Sigmoid colon (tissue), 7 donors: ENCODE data around the gene ETS1. TPM values are rescaled to one million over a fixed set of nuclear protein-coding genes. Genes with fewer than 3 reads are reported as not detected.

Experiments used
- DNase-seq: peaks from one replicate; pipeline ENCODE4 v3.0.0-alpha.2; 2019
- H3K27ac ChIP-seq, 4 donors: fragments of 200-600 bp; sonication (generic); one replicate each; pipeline ENCODE4 v1.5.1; 2016 to 2019; ENCODE audit warnings: mild to moderate bottlenecking in 1 of 4
- H3K27me3 ChIP-seq, 3 donors: fragments of 200-600 bp; sonication (generic); one replicate each; pipeline ENCODE4 v1.5.1; 2019; ENCODE audit warnings: mild to moderate bottlenecking in 1 of 3
- H3K36me3 ChIP-seq, 4 donors: fragments of 200-600 bp; sonication (generic); one replicate each; pipeline ENCODE4 v1.5.1; 2016 to 2019
- H3K4me1 ChIP-seq, 4 donors: fragments of 200-600 bp; sonication (generic); one replicate each; pipeline ENCODE4 v1.5.1; 2017 to 2019
- H3K4me3 ChIP-seq, 4 donors: fragments of 200-600 bp; sonication (generic); one replicate each; pipeline ENCODE4 v1.5.1; 2017 to 2019; ENCODE audit warnings: mild to moderate bottlenecking in 2 of 4, moderate library complexity in 1 of 4
- H3K9me3 ChIP-seq, 4 donors: fragments of 200-600 bp in 3 of 4; sonication (generic) in 3 of 4; one replicate each; pipeline versions ENCODE4 v1.5.1 to v1.6.1; 2013 to 2019
- CTCF ChIP-seq, 4 experiments: fragments of 450-650 bp in 3 of 4; fragments of 200-600 bp in 1 of 4; IDR thresholded peaks; one replicate each; pipeline ENCODE4 v1.5.1; 2016 to 2019; ENCODE audit warnings: antibody characterized with exemption in 4 of 4, mild to moderate bottlenecking in 3 of 4, moderate library complexity in 2 of 4
- EP300 ChIP-seq, 4 donors: sonication (generic); formaldehyde crosslinking; IDR thresholded peaks; one replicate each; pipeline ENCODE4 v1.6.1; 2017; ENCODE audit warnings: antibody characterized with exemption in 4 of 4
- POLR2A ChIP-seq, 2 donors: fragments of 450-650 bp; IDR thresholded peaks; one replicate each; pipeline ENCODE4 v1.6.1; 2016; ENCODE audit warnings: antibody characterized with exemption in 2 of 2, mild to moderate bottlenecking in 2 of 2, moderate library complexity in 2 of 2
- POLR2AphosphoS5 ChIP-seq, 4 donors: sonication (generic); formaldehyde crosslinking; IDR thresholded peaks; one replicate each; pipeline ENCODE4 v1.6.1; 2017; ENCODE audit warnings: antibody characterized with exemption in 4 of 4
- WGBS, 2 donors: extraction: QIAGEN DNeasy Blood & Tissue Kit; methylation state at CpG; one replicate each; pipeline ENCODE4 v1.1.7; 2013; 5-methylcytosine and 5-hydroxymethylcytosine counted together
- intact Hi-C: fragments of 100-400 bp; cut with DNase I; formaldehyde crosslinking; loops from one replicate; pipeline ENCODE4 v1.15.1; 2023
- polyA plus RNA-seq, 3 donors: library from polyadenylated mRNA; stranded (reverse); fragments of 200-250 nt; gene quantifications; one replicate each; pipeline ENCODE4 v1.2.3, GENCODE V29; 2013
- total RNA-seq, 4 donors: library from RNA; depleted of rRNA; stranded (reverse); fragments of >200 nt; gene quantifications; one replicate each; pipeline ENCODE4 v1.1.0, GENCODE V29; 2016
- donor health status: healthy with polysubstance abuse.
- donor health status: Bipolar disorder and iron deficiency.
- donor health status: healthy.

Gene ETS1
- total and polyA plus RNA-seq, 7 donors: 12.5 to 122 (median 24.6) TPM

GRCh38 chr11:128627666-128628324, 40.4 kb upstream of the ETS1 start:
- Histone ChIP-seq H3K9me3 (no peaks in the 10 kb centered on the region), H3K27ac (no peak overlapping the region), H3K27me3 (no peaks in the 10 kb centered on the region), H3K4me3 (no peak overlapping the region), H3K4me1 (peaks cover 0 to 12% (median 3%) of the 10 kb centered on the region in 4 donors), H3K36me3 (no peaks in the 10 kb centered on the region)
- no peak for TF ChIP-seq EP300 (IDR thresholded peaks at IDR 0.05)
- no peak for TF ChIP-seq POLR2AphosphoS5 (IDR thresholded peaks at IDR 0.05)
- TF ChIP-seq CTCF (IDR thresholded peaks at IDR 0.05): no peak
- intact Hi-C loops: loop anchor here (10.0 kb wide), 1 partner anchor 103 kb away; no protein-coding TSS in a partner anchor
- 73 to 78% methylated on average over 7 of the region's 7 CpGs for WGBS, 2 donors
- no peak for DNase-seq

- DNase-seq: no peak
Observed at GRCh38 chr11:128626913-128627665, 39.7 kb upstream of the ETS1 start.

GRCh38 chr11:128625746-128626145, 38.4 kb upstream of the ETS1 start:
- DNase-seq: no peak
- Histone ChIP-seq H3K27me3 (no peaks in the 10 kb centered on the region), H3K4me3 (no peak overlapping the region), H3K36me3 (no peaks in the 10 kb centered on the region), H3K9me3 (no peaks in the 10 kb centered on the region), H3K27ac (no peak overlapping the region), H3K4me1 (peaks cover 0 to 8% (median 2%) of the 10 kb centered on the region in 4 donors)
- WGBS, 2 donors: 85 to 93% methylated on average over 2 of the region's 2 CpGs
- intact Hi-C loops: loop anchor here (10.0 kb wide), 1 partner anchor 101 kb away; no protein-coding TSS in a partner anchor
- TF ChIP-seq POLR2A (IDR thresholded peaks at IDR 0.05): no peak

More at GRCh38 chr11:128626913-128627665, 39.7 kb upstream of the ETS1 start:
- no peak overlapping the region for H3K27ac ChIP-seq
- H3K4me1 ChIP-seq: peaks cover 0 to 12% (median 3%) of the 10 kb centered on the region in 4 donors
- no peaks in the 10 kb centered on the region for H3K9me3 ChIP-seq
- H3K36me3 ChIP-seq: no peaks in the 10 kb centered on the region
- H3K27me3 ChIP-seq: no peaks in the 10 kb centered on the region
- WGBS, 2 donors: 88 to 91% methylated on average over 16 of the region's 16 CpGs
- intact Hi-C loops: loop anchor here (10.0 kb wide), 1 partner anchor 102 kb away; no protein-coding TSS in a partner anchor
- H3K4me3 ChIP-seq: no peak overlapping the region
- TF ChIP-seq POLR2A (IDR thresholded peaks at IDR 0.05): no peak
- no peak for TF ChIP-seq POLR2AphosphoS5 (IDR thresholded peaks at IDR 0.05)
- TF ChIP-seq EP300 (IDR thresholded peaks at IDR 0.05): no peak
- TF ChIP-seq CTCF (IDR thresholded peaks at IDR 0.05): no peak

GRCh38 chr11:128625326-128625725, 38.0 kb upstream of the ETS1 start:
- DNase-seq: no peak
- no peak overlapping the region for H3K4me3 ChIP-seq
- WGBS, 2 donors: 68 to 92% methylated on average over 8 of the region's 8 CpGs
- peaks cover 0 to 4% (median 0%) of the 10 kb centered on the region in 4 donors for H3K4me1 ChIP-seq
- intact Hi-C loops: loop anchor here (10.0 kb wide), 1 partner anchor 101 kb away; no protein-coding TSS in a partner anchor
- no peak overlapping the region for H3K27ac ChIP-seq
- no peaks in the 10 kb centered on the region for H3K9me3 ChIP-seq
- no peaks in the 10 kb centered on the region for H3K36me3 ChIP-seq
- TF ChIP-seq POLR2AphosphoS5 (IDR thresholded peaks at IDR 0.05) (no peak), CTCF (IDR thresholded peaks at IDR 0.05) (no peak), EP300 (IDR thresholded peaks at IDR 0.05) (no peak), POLR2A (IDR thresholded peaks at IDR 0.05) (no peak)
- no peaks in the 10 kb centered on the region for H3K27me3 ChIP-seq
